ENCODE results near the gene MAP3K4. TPM values are rescaled to one million over a fixed set of nuclear protein-coding genes. Genes with fewer than 3 reads are reported as not detected.

MAP3K4 gene
- total RNA-seq, 1 donor from 2014 or later: 84.3 TPM

DNA sequence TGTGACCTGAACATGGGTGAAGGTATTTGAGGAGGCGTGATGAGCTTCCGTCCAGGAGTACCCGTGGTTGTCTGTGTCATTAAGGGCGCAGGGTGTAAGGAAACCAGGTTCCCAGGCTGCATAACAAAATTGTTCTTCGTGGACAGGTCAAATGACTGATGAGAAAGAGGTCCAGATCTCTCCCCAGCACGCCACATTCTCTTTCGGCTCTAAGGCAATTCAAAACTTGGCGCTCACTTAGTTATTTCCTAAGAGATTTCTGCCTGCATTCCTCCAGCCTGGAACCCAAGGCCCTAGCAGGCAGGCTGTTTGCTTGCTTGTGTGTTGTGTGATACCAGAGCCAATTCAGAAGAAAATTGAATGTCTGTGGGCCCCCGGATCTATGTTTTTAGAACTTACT lies 142.4 kb downstream of the MAP3K4 start:
- Mint-ChIP-seq H3K36me3 (ENCODE audit: low read depth) (peaks cover 60% of the 10 kb centered on the region), H3K27me3 (ENCODE audit: low read depth) (no peaks in the 10 kb centered on the region), H3K4me1 (peaks cover 17% of the 10 kb centered on the region), H3K9me3 (peaks cover 9% of the 10 kb centered on the region), H3K27ac (ENCODE audit: unreplicated experiment) (no peak overlapping the region), H3K4me3 (peak overlapping the region; percentile 63)
- TF ChIP-seq, protein P1, sequence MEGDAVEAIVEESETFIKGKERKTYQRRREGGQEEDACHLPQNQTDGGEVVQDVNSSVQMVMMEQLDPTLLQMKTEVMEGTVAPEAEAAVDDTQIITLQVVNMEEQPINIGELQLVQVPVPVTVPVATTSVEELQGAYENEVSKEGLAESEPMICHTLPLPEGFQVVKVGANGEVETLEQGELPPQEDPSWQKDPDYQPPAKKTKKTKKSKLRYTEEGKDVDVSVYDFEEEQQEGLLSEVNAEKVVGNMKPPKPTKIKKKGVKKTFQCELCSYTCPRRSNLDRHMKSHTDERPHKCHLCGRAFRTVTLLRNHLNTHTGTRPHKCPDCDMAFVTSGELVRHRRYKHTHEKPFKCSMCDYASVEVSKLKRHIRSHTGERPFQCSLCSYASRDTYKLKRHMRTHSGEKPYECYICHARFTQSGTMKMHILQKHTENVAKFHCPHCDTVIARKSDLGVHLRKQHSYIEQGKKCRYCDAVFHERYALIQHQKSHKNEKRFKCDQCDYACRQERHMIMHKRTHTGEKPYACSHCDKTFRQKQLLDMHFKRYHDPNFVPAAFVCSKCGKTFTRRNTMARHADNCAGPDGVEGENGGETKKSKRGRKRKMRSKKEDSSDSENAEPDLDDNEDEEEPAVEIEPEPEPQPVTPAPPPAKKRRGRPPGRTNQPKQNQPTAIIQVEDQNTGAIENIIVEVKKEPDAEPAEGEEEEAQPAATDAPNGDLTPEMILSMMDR (conservative IDR thresholded peaks at IDR 0.05): no peak
- no peak for DNase-seq (ENCODE audit: low read depth, low spot score)

DNA sequence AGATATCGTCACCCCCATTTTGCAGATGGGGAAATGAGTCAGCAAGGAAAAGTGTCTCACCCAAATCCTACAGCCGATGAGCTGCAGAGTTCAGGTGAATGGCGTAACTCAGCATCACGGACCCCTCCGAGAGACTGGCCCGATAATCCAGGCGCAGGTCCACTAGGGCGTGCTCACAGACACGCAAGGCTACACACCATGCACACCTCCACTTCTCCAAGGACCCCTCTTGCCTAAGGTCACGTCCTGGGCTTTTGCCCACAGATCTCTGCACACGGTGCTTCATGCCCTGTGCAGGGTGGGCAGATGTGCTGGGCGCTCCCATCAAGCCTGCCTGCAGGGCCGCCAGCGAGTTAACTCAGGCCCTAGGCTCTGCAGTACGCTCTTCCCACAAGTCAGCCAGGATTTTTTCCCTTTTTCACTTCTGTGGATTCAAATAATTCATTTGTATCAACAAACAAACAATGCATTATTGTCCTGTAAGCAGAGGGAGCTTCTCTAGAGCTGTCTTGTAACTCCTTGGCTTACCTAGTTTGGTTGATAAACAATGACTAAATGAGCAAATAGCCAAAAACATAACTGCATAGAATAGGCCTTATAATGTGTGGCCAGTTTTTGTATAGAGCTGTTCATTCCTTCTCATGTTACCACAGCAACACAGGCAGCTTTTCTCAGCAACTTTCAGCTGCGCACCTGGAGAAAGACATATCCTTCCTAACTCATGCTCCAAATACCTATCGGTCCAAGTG lies 143.2 kb downstream of the MAP3K4 start:
- peaks cover 6% of the 10 kb centered on the region for H3K9me3 Mint-ChIP-seq
- peaks cover 52% of the 10 kb centered on the region for H3K36me3 Mint-ChIP-seq (ENCODE audit: low read depth)
- no peaks in the 10 kb centered on the region for H3K27me3 Mint-ChIP-seq (ENCODE audit: low read depth)
- no peak for DNase-seq (ENCODE audit: low read depth, low spot score)
- TF ChIP-seq, protein P1 (conservative IDR thresholded peaks at IDR 0.05): no peak
- H3K4me3 Mint-ChIP-seq: peak overlapping the region; percentile 34
- peaks cover 17% of the 10 kb centered on the region for H3K4me1 Mint-ChIP-seq
- H3K27ac Mint-ChIP-seq (ENCODE audit: unreplicated experiment): no peak overlapping the region

DNA sequence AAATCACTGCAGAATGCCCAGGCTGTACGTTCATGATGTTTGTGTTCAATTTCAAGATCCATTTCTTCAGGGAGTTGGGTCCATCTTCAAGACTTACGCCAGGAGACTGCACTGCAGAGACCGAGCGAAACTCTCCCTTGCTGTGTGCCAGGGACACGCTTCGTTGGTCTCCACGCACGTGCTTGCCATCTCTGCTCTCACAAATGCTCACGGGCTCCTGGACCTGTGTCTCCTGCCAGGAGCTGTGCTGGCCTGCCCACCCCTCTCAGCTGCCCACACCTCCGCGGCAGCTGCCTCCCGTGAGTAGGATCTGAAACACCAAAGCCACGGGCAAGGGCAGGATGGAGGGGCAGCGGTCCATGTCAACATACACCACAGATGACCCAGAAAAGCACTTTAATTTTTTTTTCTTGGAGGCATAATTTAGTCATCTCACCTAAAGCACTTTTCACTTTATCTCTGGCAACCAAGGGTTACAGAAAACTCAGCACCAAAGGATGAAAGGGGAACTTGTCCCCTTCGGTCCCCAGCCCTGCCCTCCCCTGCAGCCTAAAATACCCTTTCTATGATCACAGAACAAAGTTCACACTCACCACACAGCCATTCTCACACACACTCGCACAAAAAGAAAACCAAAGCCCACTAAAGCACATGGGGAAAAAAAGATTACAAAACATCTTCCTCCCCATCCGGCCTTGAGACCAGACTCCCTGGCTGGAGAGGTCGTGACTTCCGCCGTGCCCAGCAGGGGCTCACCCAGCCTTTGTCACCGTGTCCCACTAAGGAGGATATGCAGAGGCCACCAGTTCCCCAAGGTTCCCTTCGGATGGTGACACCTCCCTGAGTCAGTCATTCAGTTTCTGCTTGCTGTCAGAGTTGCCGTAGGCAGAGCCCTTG lies 144.4 kb downstream of the MAP3K4 start:
- peak overlapping the region; percentile 36 for H3K4me3 Mint-ChIP-seq
- no peaks in the 10 kb centered on the region for H3K27me3 Mint-ChIP-seq (ENCODE audit: low read depth)
- no peaks in the 10 kb centered on the region for H3K9me3 Mint-ChIP-seq
- peaks cover 17% of the 10 kb centered on the region for H3K4me1 Mint-ChIP-seq
- peak overlapping the region; percentile 98 for H3K27ac Mint-ChIP-seq (ENCODE audit: unreplicated experiment)
- peaks cover 41% of the 10 kb centered on the region for H3K36me3 Mint-ChIP-seq (ENCODE audit: low read depth)
- no peak for DNase-seq (ENCODE audit: low read depth, low spot score)
- TF ChIP-seq, protein P1 (conservative IDR thresholded peaks at IDR 0.05): no peak

DNA sequence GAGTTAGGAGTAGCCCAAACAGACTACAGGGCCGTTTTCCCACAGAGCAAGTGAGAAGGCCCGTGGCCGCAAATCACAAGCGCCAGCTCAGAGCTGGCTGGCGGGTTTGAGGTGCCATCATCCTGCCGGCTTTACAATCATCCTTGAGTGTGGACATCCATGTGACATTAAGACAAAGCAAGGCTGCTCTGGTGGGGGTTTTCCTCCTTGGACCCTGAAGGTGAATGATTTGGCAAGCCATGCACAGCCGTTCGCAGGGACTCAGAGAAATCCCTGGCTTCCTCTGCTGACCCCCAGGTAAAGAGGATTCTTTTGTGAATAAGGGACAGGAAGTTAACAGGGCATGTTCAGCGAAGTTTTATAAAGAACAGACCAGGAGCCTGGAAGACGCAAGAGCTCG lies 145.1 kb downstream of the MAP3K4 start:
- peak overlapping the region; percentile 36 for H3K4me3 Mint-ChIP-seq
- H3K27ac Mint-ChIP-seq (ENCODE audit: unreplicated experiment): peak overlapping the region; percentile 98
- H3K9me3 Mint-ChIP-seq: no peaks in the 10 kb centered on the region
- H3K4me1 Mint-ChIP-seq: peaks cover 17% of the 10 kb centered on the region
- no peak for DNase-seq (ENCODE audit: low read depth, low spot score)
- TF ChIP-seq, protein P1 (conservative IDR thresholded peaks at IDR 0.05): no peak
- H3K36me3 Mint-ChIP-seq (ENCODE audit: low read depth): peaks cover 45% of the 10 kb centered on the region
- H3K27me3 Mint-ChIP-seq (ENCODE audit: low read depth): no peaks in the 10 kb centered on the region

DNA sequence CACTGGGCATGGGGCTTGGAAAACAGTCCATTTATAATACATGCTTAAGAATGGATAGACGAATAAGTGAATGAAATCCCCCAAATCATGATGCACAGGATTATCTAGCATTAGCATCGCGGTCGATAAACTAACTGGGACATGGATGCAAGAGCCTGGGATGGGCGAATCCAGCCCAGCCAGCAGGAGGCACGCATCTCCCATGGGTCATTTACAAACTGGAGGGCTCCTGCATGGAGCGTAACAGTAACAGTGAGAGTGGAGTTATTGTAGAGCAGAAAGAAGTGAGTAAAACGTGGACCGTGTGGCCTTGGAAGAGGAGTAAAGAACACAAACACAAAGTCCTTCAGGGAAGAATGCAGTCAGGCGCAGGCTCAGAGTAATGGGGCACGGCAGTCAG lies 145.8 kb downstream of the MAP3K4 start:
- H3K9me3 Mint-ChIP-seq: no peaks in the 10 kb centered on the region
- peaks cover 17% of the 10 kb centered on the region for H3K4me1 Mint-ChIP-seq
- DNase-seq (ENCODE audit: low read depth, low spot score): no peak
- TF ChIP-seq, protein P1 (conservative IDR thresholded peaks at IDR 0.05): no peak
- no peak overlapping the region for H3K27ac Mint-ChIP-seq (ENCODE audit: unreplicated experiment)
- H3K27me3 Mint-ChIP-seq (ENCODE audit: low read depth): no peaks in the 10 kb centered on the region
- H3K36me3 Mint-ChIP-seq (ENCODE audit: low read depth): peaks cover 48% of the 10 kb centered on the region
- peak overlapping the region; percentile 2 for H3K4me3 Mint-ChIP-seq

All from neural crest cell (in vitro differentiated cells).